ENCODE results near the gene SUSD4. TPM values are rescaled to one million over a fixed set of nuclear protein-coding genes. Genes with fewer than 3 reads are reported as not detected.
"Not testable (repeated sequence)": the region's sequence is repeated elsewhere in the genome, so short reads cannot be mapped to it uniquely, and the experiment has no call there.

SUSD4 gene
- total RNA-seq, 2 donors from 2014 or later = 10.7 to 26.7 TPM

DNA sequence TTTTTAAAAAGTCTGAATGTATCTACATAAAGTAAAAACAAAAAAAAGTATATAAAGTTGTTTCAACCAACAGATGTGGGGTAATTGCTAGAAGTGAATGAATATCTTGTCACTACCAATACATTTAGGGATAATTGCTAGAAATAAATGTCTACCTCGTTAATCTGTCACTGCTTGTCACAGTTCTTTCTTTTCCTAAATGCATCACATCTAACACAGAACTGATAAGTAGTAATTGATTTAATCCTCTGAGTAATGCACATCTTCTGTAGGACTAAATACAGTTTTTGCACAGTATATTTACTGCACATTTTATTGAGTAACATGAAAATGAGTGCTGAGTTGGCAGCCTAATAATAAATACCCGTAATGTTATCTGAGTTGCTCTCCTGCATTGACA, 72.2 kb downstream of the SUSD4 start:
- no peaks in the 10 kb centered on the region for H3K9me3 ChIP-seq
- TF ChIP-seq POLR2A (IDR thresholded peaks at IDR 0.05) (no peak), POLR2AphosphoS5 (IDR thresholded peaks at IDR 0.05) (no peak)
- TF ChIP-seq, protein P1, sequence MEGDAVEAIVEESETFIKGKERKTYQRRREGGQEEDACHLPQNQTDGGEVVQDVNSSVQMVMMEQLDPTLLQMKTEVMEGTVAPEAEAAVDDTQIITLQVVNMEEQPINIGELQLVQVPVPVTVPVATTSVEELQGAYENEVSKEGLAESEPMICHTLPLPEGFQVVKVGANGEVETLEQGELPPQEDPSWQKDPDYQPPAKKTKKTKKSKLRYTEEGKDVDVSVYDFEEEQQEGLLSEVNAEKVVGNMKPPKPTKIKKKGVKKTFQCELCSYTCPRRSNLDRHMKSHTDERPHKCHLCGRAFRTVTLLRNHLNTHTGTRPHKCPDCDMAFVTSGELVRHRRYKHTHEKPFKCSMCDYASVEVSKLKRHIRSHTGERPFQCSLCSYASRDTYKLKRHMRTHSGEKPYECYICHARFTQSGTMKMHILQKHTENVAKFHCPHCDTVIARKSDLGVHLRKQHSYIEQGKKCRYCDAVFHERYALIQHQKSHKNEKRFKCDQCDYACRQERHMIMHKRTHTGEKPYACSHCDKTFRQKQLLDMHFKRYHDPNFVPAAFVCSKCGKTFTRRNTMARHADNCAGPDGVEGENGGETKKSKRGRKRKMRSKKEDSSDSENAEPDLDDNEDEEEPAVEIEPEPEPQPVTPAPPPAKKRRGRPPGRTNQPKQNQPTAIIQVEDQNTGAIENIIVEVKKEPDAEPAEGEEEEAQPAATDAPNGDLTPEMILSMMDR (IDR thresholded peaks at IDR 0.05) = no peak
- no peaks in the 10 kb centered on the region for H3K27me3 ChIP-seq (replicated peaks; ENCODE audit: insufficient read depth)
- H3K36me3 ChIP-seq = no peaks in the 10 kb centered on the region
- no peak for DNase-seq (ENCODE audit: low spot score)
- intact Hi-C loops (cut with DNase I) = no loop called here
- WGBS = 75% methylated on average over 2 of the region's 2 CpGs
- H3K4me3 ChIP-seq = no peak overlapping the region
- H3K27ac ChIP-seq = no peak overlapping the region
- no peaks in the 10 kb centered on the region for H3K4me1 ChIP-seq (replicated peaks)

DNA sequence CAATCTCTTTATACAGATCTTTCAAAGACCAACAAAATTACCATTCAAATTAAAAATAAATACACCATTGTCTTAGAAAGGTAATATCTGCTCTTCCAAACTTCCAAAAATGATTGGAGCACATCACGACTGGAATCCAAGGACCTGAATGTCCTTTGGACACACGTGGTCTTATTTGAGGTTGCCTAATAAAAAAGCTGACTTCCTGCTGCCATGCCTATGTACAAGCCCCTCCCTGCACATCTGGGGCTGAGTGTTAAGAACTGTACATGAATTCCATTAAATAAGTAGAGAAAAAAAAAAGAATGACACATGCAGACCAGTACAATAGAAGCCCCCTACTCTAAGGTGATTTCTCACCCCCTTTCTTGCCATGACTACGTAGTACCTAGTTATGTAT, 73.6 kb downstream of the SUSD4 start:
- Histone ChIP-seq H3K4me1 (replicated peaks) (no peaks in the 10 kb centered on the region), H3K27ac (no peak overlapping the region), H3K27me3 (replicated peaks; ENCODE audit: insufficient read depth) (no peaks in the 10 kb centered on the region), H3K36me3 (no peaks in the 10 kb centered on the region), H3K4me3 (no peak overlapping the region), H3K9me3 (no peaks in the 10 kb centered on the region)
- TF ChIP-seq, protein P1 (IDR thresholded peaks at IDR 0.05) = no peak
- no peak for TF ChIP-seq POLR2A (IDR thresholded peaks at IDR 0.05)
- no peak for TF ChIP-seq POLR2AphosphoS5 (IDR thresholded peaks at IDR 0.05)
- intact Hi-C loops (cut with DNase I) = no loop called here
- no peak for DNase-seq (ENCODE audit: low spot score)
- 42% methylated on average over 3 of the region's 3 CpGs for WGBS

DNA sequence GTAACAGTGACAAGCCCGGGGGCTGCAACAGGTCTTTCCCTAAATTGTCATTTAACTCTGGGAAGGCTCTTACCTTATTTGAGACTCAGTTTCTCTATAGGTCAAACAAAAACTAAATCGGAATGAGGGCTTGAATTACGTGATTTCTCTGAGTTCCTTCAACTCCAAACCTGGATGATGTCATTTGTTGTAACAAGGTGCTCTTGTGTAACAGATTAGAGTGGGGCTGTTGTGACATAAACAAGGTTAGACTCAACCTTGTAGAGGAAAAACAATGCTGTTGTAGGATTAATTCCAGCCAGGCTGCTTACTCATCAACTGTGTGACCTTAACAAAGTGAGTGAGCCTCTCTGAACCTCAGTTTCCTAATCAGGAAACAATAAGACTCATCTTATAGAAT, 74.4 kb downstream of the SUSD4 start:
- intact Hi-C loops (cut with DNase I) = no loop called here
- Histone ChIP-seq H3K27me3 (replicated peaks; ENCODE audit: insufficient read depth) (no peaks in the 10 kb centered on the region), H3K4me1 (replicated peaks) (no peaks in the 10 kb centered on the region), H3K27ac (no peak overlapping the region), H3K9me3 (no peaks in the 10 kb centered on the region), H3K36me3 (no peaks in the 10 kb centered on the region), H3K4me3 (no peak overlapping the region)
- 87% methylated on average over 3 of the region's 3 CpGs for WGBS
- TF ChIP-seq POLR2AphosphoS5 (IDR thresholded peaks at IDR 0.05) (no peak), POLR2A (IDR thresholded peaks at IDR 0.05) (no peak)
- TF ChIP-seq, protein P1 (IDR thresholded peaks at IDR 0.05) = no peak
- no peak for DNase-seq (ENCODE audit: low spot score)

DNA sequence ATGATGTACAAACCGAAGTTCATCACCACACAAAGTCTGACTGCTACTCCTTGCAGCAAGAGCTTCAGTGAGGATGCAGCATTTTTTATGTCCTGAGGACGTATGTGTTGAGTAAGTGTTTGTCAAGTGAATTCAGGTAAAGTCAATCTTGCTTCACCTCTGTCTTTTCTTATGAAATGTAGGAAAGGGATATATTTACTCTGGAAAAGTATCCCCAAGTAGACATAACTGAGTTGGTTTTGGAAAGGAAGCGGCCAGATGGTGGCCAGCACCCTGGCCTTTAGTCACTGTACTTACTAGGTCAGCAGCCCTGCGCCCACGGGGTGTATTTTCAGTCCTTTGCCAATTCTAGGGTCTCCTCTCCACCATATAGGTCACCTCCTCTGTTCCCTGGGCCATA, 75.2 kb downstream of the SUSD4 start:
- no peak for DNase-seq (ENCODE audit: low spot score)
- 87% methylated on average over 5 of the region's 5 CpGs for whole genome bisulfite sequencing
- TF ChIP-seq POLR2A (IDR thresholded peaks at IDR 0.05) = no peak
- TF ChIP-seq, protein P1 (IDR thresholded peaks at IDR 0.05) = no peak
- TF ChIP-seq POLR2AphosphoS5 (IDR thresholded peaks at IDR 0.05) = no peak
- Histone ChIP-seq H3K36me3 (no peaks in the 10 kb centered on the region), H3K9me3 (no peaks in the 10 kb centered on the region), H3K4me3 (no peak overlapping the region), H3K4me1 (replicated peaks) (no peaks in the 10 kb centered on the region), H3K27me3 (replicated peaks; ENCODE audit: insufficient read depth) (no peaks in the 10 kb centered on the region), H3K27ac (no peak overlapping the region)
- intact Hi-C loops (cut with DNase I) = no loop called here

DNA sequence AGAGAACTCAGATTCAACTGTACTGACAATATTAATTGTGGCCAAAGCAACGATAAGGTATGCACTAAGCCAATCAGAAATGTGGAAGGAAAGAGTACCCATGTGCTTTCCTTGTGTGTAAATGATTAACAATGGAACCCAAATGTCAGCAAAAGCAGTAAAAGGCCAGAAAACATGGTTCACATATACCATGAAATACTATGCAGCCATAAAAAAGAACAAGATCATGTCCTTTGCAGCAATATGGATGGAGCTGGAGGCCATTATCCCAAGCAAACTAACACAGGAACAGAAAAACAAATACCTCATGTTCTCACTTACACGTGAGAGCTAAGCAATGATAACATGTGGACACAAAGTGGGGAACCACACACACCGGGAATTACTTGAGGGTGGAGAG, 78.5 kb downstream of the SUSD4 start:
- Histone ChIP-seq H3K27me3 (replicated peaks; ENCODE audit: insufficient read depth) (no peaks in the 10 kb centered on the region), H3K4me1 (replicated peaks) (no peaks in the 10 kb centered on the region), H3K4me3 (no peak overlapping the region), H3K36me3 (no peaks in the 10 kb centered on the region), H3K27ac (no peak overlapping the region), H3K9me3 (no peaks in the 10 kb centered on the region)
- intact Hi-C loops (cut with DNase I) = no loop called here
- DNase-seq (ENCODE audit: low spot score) = no peak
- no peak for TF ChIP-seq POLR2AphosphoS5 (IDR thresholded peaks at IDR 0.05)
- no peak for TF ChIP-seq POLR2A (IDR thresholded peaks at IDR 0.05)
- TF ChIP-seq, protein P1 (IDR thresholded peaks at IDR 0.05) = no peak
- WGBS = 95% methylated on average over 3 of the region's 3 CpGs

DNA sequence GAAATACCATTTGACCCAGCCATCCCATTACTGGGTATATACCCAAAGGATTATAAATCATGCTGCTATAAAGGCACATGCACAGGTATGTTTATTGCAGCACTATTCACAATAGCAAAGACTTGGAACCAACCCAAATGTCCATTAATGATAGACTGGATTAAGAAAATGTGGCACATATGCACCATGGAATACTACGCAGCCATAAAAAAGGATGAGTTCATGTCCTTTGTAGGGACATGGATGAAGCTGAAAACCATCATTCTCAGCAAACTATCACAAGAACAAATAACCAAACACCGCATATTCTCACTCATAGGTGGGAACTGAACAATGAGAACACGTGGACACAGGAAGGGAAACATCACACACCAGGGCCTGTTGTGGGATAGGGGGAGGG, 80.3 kb downstream of the SUSD4 start:
- H3K4me1 ChIP-seq (replicated peaks); H3K36me3 ChIP-seq; H3K27ac ChIP-seq; H3K9me3 ChIP-seq; H3K27me3 ChIP-seq (replicated peaks; ENCODE audit: insufficient read depth); DNase-seq (ENCODE audit: low spot score); intact Hi-C loops (cut with DNase I); H3K4me3 ChIP-seq: not testable (repeated sequence)
- 86% methylated on average over 3 of the region's 3 CpGs for WGBS

DNA sequence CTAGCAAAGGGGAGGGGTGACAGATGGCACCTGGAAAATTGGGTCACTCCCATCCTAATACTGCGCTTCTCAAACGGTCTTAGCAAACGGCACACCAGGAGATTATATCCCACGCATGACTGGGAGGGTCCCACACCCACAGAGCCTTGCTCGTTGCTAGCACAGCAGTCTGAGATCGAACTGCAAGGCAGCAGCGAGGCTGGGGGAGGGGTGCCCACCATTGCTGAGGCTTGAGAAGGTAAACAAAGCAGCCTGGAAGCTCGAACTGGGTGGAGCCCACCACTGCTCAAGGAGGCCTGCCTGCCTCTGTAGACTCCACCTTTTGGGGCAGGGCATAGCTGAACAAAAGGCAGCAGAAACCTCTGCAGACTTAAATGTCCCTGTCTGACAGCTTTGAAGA, 85.7 kb downstream of the SUSD4 start:
- DNase-seq (ENCODE audit: low spot score); intact Hi-C loops (cut with DNase I); H3K4me1 ChIP-seq (replicated peaks); H3K27me3 ChIP-seq (replicated peaks; ENCODE audit: insufficient read depth); H3K27ac ChIP-seq; H3K4me3 ChIP-seq; H3K36me3 ChIP-seq; H3K9me3 ChIP-seq: not testable (repeated sequence)
- WGBS = 81% methylated on average over 8 of the region's 8 CpGs

Measured in prostate gland (tissue), 2 donors.